ENCODE measurements around the gene CBLN1.
A peak's percentile ranks its signal among the peaks of the same experiment; 100 is the strongest.

CBLN1 gene

GRCh38 chr16:49281843-49282642 lies 405 bp upstream of the CBLN1 start:
- peaks cover 13% of the 10 kb centered on the region for H3K4me1 Mint-ChIP-seq (ENCODE audit: low read depth)
- H3K4me3 Mint-ChIP-seq: peak overlapping the region; percentile 56
- no peak overlapping the region for H3K27ac Mint-ChIP-seq
- no peaks in the 10 kb centered on the region for H3K36me3 Mint-ChIP-seq (ENCODE audit: low read depth)
- H3K9me3 Mint-ChIP-seq: peaks cover 3% of the 10 kb centered on the region
- H3K27me3 Mint-ChIP-seq: peaks cover 75% of the 10 kb centered on the region

GRCh38 chr16:49280841-49281371 lies 732 bp downstream of the CBLN1 start:
- no peak overlapping the region for H3K27ac Mint-ChIP-seq
- peak overlapping the region; percentile 41 for H3K4me3 Mint-ChIP-seq
- H3K27me3 Mint-ChIP-seq: peaks cover 78% of the 10 kb centered on the region
- H3K36me3 Mint-ChIP-seq (ENCODE audit: low read depth): no peaks in the 10 kb centered on the region
- H3K4me1 Mint-ChIP-seq (ENCODE audit: low read depth): peaks cover 13% of the 10 kb centered on the region
- peaks cover 3% of the 10 kb centered on the region for H3K9me3 Mint-ChIP-seq

- no peak overlapping the region for H3K4me3 Mint-ChIP-seq
- H3K9me3 Mint-ChIP-seq: peaks cover 3% of the 10 kb centered on the region
- H3K36me3 Mint-ChIP-seq (ENCODE audit: low read depth): no peaks in the 10 kb centered on the region
- no peak overlapping the region for H3K27ac Mint-ChIP-seq
- H3K27me3 Mint-ChIP-seq: peaks cover 81% of the 10 kb centered on the region
- peaks cover 13% of the 10 kb centered on the region for H3K4me1 Mint-ChIP-seq (ENCODE audit: low read depth)
Observed at GRCh38 chr16:49280105-49280741, 1.4 kb downstream of the CBLN1 start.

GRCh38 chr16:49278944-49279725 lies 2.5 kb downstream of the CBLN1 start:
- H3K4me1 Mint-ChIP-seq (ENCODE audit: low read depth): peaks cover 13% of the 10 kb centered on the region
- no peak overlapping the region for H3K4me3 Mint-ChIP-seq
- H3K27ac Mint-ChIP-seq: no peak overlapping the region
- H3K27me3 Mint-ChIP-seq: peaks cover 80% of the 10 kb centered on the region
- peaks cover 3% of the 10 kb centered on the region for H3K9me3 Mint-ChIP-seq
- H3K36me3 Mint-ChIP-seq (ENCODE audit: low read depth): no peaks in the 10 kb centered on the region

- Mint-ChIP-seq H3K4me3 (no peak overlapping the region), H3K4me1 (ENCODE audit: low read depth) (peaks cover 13% of the 10 kb centered on the region), H3K27me3 (peaks cover 80% of the 10 kb centered on the region), H3K9me3 (peaks cover 3% of the 10 kb centered on the region), H3K36me3 (ENCODE audit: low read depth) (no peaks in the 10 kb centered on the region), H3K27ac (no peak overlapping the region)
Observed at GRCh38 chr16:49278567-49278827, 3.1 kb downstream of the CBLN1 start.

- Mint-ChIP-seq H3K27me3 (peaks cover 83% of the 10 kb centered on the region), H3K4me3 (no peak overlapping the region), H3K4me1 (ENCODE audit: low read depth) (peaks cover 13% of the 10 kb centered on the region), H3K9me3 (peaks cover 3% of the 10 kb centered on the region), H3K27ac (no peak overlapping the region), H3K36me3 (ENCODE audit: low read depth) (no peaks in the 10 kb centered on the region)
Observed at GRCh38 chr16:49277766-49278566, 3.7 kb downstream of the CBLN1 start.

GRCh38 chr16:49277386-49277742 lies 4.3 kb downstream of the CBLN1 start:
- Mint-ChIP-seq H3K4me1 (ENCODE audit: low read depth) (peaks cover 7% of the 10 kb centered on the region), H3K4me3 (no peak overlapping the region), H3K36me3 (ENCODE audit: low read depth) (no peaks in the 10 kb centered on the region), H3K27ac (no peak overlapping the region), H3K27me3 (peaks cover 83% of the 10 kb centered on the region), H3K9me3 (no peaks in the 10 kb centered on the region)

- H3K9me3 Mint-ChIP-seq: no peaks in the 10 kb centered on the region
- H3K27ac Mint-ChIP-seq: no peak overlapping the region
- peaks cover 7% of the 10 kb centered on the region for H3K4me1 Mint-ChIP-seq (ENCODE audit: low read depth)
- H3K36me3 Mint-ChIP-seq (ENCODE audit: low read depth): no peaks in the 10 kb centered on the region
- H3K4me3 Mint-ChIP-seq: no peak overlapping the region
- peaks cover 84% of the 10 kb centered on the region for H3K27me3 Mint-ChIP-seq
Observed at GRCh38 chr16:49276646-49277385, 4.8 kb downstream of the CBLN1 start.

GRCh38 chr16:49275870-49276269 lies 5.8 kb downstream of the CBLN1 start:
- no peaks in the 10 kb centered on the region for H3K36me3 Mint-ChIP-seq (ENCODE audit: low read depth)
- H3K27me3 Mint-ChIP-seq: peaks cover 81% of the 10 kb centered on the region
- no peak overlapping the region for H3K4me3 Mint-ChIP-seq
- no peaks in the 10 kb centered on the region for H3K9me3 Mint-ChIP-seq
- no peak overlapping the region for H3K27ac Mint-ChIP-seq
- H3K4me1 Mint-ChIP-seq (ENCODE audit: low read depth): peaks cover 5% of the 10 kb centered on the region

- no peaks in the 10 kb centered on the region for H3K36me3 Mint-ChIP-seq (ENCODE audit: low read depth)
- no peak overlapping the region for H3K4me3 Mint-ChIP-seq
- H3K9me3 Mint-ChIP-seq: no peaks in the 10 kb centered on the region
- H3K27me3 Mint-ChIP-seq: peaks cover 79% of the 10 kb centered on the region
- H3K27ac Mint-ChIP-seq: no peak overlapping the region
- H3K4me1 Mint-ChIP-seq (ENCODE audit: low read depth): peaks cover 3% of the 10 kb centered on the region
Observed at GRCh38 chr16:49275050-49275730, 6.4 kb downstream of the CBLN1 start.

GRCh38 chr16:49274591-49274990 lies 7.0 kb downstream of the CBLN1 start:
- Mint-ChIP-seq H3K27ac (no peak overlapping the region), H3K9me3 (no peaks in the 10 kb centered on the region), H3K4me1 (ENCODE audit: low read depth) (no peaks in the 10 kb centered on the region)

GRCh38 chr16:49273771-49274170 lies 7.9 kb downstream of the CBLN1 start:
- Mint-ChIP-seq H3K9me3 (no peaks in the 10 kb centered on the region), H3K36me3 (ENCODE audit: low read depth) (no peaks in the 10 kb centered on the region), H3K27me3 (peaks cover 70% of the 10 kb centered on the region), H3K4me3 (no peak overlapping the region), H3K27ac (no peak overlapping the region), H3K4me1 (ENCODE audit: low read depth) (no peaks in the 10 kb centered on the region)

More at GRCh38 chr16:49274591-49274990, 7.0 kb downstream of the CBLN1 start:
- H3K36me3 Mint-ChIP-seq (ENCODE audit: low read depth): no peaks in the 10 kb centered on the region
- peaks cover 76% of the 10 kb centered on the region for H3K27me3 Mint-ChIP-seq
- no peak overlapping the region for H3K4me3 Mint-ChIP-seq

GRCh38 chr16:49271363-49271762 lies 10.3 kb downstream of the CBLN1 start:
- no peak overlapping the region for H3K27ac Mint-ChIP-seq
- H3K9me3 Mint-ChIP-seq: no peaks in the 10 kb centered on the region
- H3K4me1 Mint-ChIP-seq (ENCODE audit: low read depth): no peaks in the 10 kb centered on the region
- H3K27me3 Mint-ChIP-seq: peaks cover 50% of the 10 kb centered on the region
- H3K4me3 Mint-ChIP-seq: no peak overlapping the region
- no peaks in the 10 kb centered on the region for H3K36me3 Mint-ChIP-seq (ENCODE audit: low read depth)
